Measurements from ENCODE around the gene PITX2.

The PITX2 gene

DNA sequence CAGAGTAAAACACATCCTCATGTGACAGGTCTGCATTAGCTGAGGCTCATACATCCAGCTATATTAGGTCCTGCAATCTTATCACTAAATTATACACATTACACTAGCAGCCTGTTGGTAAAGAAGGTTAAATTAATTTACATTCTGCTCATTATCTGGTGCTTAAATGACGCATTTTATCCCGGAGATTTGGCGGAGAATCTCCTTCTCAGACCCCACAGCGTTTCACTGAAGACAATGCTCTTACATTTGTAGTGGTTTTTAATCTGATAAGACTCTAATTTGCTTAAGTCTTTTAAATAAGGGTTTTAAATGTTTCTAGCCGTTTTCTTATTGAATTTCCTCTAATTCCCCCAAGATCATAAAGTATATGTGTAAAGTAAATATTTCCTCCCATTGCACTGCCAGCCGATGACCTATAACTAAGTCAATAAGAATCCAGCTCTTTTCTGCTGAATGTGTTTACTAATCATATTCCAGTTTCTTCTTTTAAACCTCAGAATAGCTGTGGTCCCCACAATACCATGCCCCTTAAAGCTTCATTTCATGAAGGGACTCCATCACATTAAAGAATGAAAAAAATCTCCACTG lies 2.1 kb upstream of the PITX2 start:
- in situ Hi-C loops (cut with HindIII; ENCODE audit: low sequenced_read_pairs), result loop anchor here (5.0 kb wide), 1 partner anchor 1407 kb away; no protein-coding TSS in a partner anchor

DNA sequence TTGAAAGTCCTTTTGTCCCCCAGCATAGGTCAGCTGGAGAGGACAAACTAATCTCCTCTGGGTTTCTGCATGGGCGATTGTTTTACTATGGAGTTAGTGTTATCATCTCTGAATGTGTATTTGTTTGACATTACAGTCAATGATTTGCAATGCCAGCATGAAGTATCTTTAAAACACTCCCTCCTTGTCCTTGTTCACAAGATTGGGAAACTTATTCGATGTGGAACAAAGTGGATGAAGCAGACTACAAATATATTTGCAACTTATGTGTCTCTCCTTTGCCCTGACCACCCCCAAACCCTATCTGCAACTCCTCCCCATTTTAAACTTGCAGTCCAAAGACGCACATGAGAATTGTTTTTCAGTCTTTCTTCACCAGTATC lies 1.5 kb upstream of the PITX2 start:
- in situ Hi-C loops (cut with HindIII; ENCODE audit: low sequenced_read_pairs), result no loop called here

DNA sequence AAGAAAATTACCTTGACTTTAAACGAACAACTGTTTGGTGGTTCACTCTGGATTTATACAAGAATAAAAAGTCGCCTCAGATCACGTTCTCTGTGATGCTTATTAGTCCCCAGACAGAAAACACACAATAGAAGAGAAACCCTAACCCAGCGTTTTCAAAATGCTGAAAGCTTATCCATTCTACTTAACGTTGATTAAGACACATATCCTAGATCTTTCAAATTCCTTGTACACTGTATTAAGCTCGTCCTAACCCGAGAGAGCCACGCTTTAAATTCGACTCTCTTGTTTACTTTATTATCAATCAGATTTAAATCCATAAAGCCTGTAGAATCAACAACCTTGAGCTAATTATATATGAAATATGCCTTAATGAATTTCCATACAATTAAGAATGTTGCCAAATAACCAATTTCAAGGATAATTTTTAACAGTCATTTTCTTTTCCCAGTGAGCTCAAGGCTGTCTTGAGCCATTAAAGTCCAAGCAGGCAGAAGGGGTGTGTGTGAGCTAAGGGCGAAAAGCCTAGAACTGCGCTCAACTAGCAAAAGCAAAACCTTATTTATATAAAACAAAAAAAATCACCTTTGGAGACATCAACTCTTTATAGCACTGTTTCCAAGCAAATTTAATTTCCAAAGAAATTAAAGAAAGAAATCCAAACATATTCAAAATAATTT lies 981 bp upstream of the PITX2 start:
- in situ Hi-C loops (cut with HindIII; ENCODE audit: low sequenced_read_pairs), result no loop called here

GRCh38 chr4:110621839-110622751 lies 782 bp downstream of the PITX2 start:
- in situ Hi-C loops (cut with HindIII; ENCODE audit: low sequenced_read_pairs), result no loop called here

- in situ Hi-C loops (cut with HindIII; ENCODE audit: low sequenced_read_pairs), result no loop called here
These were observed 1.5 kb downstream of the PITX2 start for GRCh38 chr4:110621328-110621812.

DNA sequence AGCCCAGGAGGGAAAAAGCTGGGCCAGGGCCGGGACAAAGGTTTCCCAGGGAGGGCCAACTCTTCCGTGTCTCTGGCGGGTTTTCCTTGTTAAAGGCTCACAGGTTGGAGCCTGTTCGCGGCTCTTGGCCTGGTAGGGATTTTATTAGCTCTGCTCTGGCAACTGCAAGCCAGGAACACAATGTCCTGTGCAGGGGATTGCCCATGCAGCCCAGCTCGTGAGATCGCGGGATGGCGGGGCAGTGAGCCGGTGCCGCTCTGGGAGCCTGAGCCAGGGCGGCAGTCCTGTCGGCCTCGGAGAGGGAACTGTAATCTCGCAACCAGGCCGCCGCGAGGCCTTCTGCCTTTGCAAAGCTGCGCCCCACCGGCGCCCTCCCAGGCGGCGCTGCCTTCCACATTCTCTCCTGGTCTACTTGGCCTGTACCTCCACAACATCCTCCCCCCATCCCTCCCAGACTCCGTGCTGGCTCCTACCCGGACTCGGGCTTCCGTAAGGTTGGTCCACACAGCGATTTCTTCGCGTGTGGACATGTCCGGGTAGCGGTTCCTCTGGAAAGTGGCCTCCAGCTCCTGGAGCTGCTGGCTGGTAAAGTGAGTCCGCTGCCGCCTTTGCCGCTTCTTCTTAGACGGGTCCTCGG lies 2.1 kb downstream of the PITX2 start:
- in situ Hi-C loops (cut with HindIII; ENCODE audit: low sequenced_read_pairs), result no loop called here

GRCh38 chr4:110620322-110620690 lies 2.6 kb downstream of the PITX2 start:
- in situ Hi-C loops (cut with HindIII; ENCODE audit: low sequenced_read_pairs), result no loop called here

DNA sequence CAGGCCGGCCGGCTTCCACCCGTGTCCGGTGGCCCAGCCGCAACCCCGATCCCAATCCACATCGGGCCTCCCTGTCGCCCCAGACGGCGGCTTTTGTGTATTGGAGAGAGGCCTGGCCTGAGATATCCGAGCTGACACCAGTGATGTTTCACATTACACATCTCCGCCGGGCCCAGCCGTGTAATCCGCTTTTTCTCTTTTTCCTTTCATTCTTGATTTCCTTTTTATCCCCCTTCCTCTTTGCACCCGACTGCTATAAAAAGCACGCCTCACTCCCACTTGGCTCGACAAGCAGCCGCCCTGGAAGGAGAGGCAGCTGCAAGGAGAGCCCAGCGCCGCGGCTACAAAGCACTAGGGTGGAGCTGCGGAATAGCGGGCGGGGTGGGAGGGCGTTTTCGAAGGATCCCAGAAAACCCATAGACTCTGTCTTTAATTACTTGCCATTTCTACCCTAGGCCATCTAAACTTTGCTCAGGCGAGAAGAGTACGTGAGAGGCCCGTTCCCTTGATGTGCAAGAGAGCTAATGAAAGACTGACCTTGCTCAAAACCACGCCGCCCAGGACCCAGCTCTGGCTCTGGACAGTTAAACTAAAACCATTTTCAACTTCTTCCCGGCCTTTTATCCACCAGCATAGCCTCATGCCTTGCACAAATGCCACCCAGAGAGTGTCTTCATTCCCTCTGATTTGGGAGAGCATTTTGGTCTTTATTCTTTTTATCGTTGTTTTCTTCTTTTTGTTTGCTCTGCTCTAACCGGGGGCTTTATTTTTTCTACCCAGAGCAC lies 3.2 kb downstream of the PITX2 start:
- in situ Hi-C loops (cut with HindIII; ENCODE audit: low sequenced_read_pairs), result no loop called here

GRCh38 chr4:110618581-110619462 lies 4.1 kb downstream of the PITX2 start:
- in situ Hi-C loops (cut with HindIII; ENCODE audit: low sequenced_read_pairs), result no loop called here

DNA sequence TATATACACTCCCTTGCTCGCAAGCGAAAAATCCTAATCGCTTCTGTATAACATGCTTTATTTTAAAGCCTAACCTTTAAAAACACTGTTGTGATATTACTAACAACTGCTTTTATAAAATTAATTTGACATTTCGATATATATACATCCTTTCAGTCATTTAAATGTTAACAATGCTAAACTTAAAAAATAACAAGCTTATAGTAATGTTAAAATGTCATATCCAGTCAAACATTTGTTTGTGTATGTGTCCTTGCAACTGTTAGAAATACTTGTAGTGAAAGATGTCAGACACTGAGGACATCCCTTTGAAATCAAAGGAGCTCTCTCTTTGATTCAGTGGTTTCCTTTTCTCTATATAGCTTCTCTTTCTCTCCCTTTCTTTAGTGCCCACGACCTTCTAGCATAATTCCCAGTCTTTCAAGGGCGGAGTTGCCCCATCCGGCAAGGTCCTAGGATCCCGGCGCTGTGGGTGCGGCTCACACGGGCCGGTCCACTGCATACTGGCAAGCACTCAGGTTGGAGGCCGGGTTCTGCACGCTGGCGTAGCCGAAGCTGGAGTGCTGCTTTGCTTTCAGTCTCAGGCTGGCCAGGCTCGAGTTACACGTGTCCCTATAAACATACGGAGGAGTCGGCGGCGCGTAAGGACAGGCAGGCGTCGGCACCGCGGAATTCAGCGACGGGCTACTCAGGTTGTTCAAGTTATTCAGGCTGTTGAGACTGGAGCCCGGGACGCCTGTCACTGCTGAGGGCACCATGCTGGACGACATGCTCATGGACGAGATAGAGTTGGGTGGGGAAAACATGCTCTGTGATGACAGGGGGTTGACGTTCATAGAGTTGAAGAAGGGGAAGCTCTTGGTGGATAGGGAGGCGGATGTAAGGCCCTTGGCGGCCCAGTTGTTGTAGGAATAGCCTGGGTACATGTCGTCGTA lies 5.0 kb downstream of the PITX2 start:
- in situ Hi-C loops (cut with HindIII; ENCODE audit: low sequenced_read_pairs), result no loop called here

DNA sequence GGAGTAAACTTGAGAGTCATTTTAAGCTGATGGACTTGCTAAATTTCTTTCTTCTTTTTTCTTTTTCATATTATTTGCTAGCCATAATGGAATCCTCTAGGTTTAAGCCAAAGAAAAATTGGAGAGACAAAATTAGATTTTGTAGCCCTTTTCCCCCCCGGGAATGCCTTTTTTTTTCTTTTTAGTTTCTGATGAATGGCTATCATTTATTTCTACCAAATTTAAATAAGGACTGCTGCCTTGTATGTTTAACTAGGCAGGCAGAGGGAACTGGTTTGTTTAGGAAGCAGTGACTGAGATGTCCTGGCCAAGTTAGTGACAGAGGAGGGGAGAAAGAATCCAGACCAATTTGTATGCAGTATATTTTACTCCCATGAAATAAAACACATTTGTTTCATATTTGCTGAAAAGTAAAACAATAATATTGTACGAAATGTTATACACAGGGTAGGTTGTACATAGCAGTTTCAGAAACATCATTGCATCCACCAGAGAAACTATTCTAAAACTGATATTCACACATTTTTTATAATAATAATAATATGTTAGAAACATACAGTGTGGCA lies 5.7 kb downstream of the PITX2 start:
- in situ Hi-C loops (cut with HindIII; ENCODE audit: low sequenced_read_pairs), result no loop called here

DNA sequence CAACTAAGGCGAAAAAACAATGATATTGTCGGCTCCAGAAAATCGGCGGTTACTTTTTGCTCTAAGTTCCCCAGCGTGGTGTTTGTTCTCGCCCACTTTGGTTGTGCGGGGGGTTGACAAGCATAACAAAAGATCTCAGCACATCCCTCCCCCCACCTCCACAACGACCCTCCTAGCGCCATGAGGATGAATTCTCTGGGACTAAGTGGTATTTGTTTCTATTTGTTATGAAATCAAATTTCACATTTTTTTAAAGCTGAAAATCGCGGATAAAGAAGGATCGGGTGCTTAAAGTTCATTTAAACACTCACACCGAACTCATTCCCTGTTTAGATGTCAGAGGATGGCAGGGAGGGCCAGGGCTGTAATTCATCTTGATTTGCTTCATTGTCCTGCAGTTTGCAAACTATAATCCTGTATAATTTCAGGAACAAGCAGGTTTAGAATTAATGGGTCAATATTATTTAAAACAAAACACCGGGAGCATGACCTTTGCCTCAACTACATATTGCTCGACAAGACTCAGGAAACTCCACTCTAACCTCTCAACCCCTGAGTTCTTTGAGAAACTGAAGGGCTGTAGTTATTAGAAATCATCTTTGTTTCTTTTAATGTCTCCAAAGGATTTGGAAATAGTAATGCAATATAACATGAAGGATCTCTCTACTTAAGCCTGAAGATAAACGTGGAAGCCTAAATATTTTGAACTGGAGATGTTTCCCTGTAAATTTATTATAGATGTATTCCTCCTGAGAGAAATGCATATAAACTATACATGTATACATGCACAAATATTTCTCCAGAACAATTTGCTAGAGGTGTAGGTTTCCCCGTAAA lies 6.4 kb downstream of the PITX2 start:
- in situ Hi-C loops (cut with HindIII; ENCODE audit: low sequenced_read_pairs), result no loop called here

DNA sequence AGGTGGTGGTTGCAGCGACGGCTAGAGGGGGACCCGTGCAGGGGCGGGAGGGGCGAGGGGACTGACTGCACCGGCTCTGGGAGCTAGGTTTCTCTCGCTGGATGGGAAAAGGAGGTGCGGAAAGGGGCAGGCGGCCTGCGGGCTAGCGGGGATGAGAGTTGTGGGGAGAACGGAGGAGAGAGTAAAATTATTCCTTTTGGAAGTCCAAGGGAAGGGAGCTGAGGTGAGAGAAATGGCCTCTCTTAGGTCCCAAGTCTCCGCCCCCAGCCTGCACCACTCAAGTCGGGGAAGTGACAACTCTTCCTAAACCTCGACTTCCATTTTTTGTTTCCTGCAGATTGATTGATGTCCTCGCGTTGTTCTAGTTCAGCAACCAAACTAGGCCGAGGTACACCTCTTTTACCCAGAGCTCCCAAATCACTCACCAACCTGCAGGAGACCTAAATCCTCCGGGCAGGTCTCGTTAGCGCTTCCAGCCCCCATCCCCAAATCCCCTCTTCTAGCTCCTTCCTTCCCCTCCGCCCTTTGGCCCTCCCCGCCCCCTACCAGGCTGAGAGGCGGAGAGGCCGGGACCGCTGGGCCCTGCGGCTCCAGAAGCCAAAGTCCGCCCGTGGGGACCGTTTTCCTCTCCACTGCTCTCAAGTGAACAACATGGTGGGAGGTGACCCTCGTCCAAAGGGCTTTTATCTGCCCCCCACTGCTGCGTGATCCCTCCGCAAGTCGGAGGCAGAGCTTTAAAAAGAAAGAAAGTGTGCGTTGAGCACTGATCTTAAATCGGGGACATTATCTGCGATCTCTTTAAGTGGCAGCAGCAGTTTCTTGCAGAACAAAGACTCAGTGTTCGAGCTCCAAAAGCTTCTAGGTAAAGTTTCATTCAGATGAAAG lies 7.3 kb downstream of the PITX2 start:
- in situ Hi-C loops (cut with HindIII; ENCODE audit: low sequenced_read_pairs), result no loop called here

- in situ Hi-C loops (cut with HindIII; ENCODE audit: low sequenced_read_pairs), result loop anchor here (5.0 kb wide), 1 partner anchor 58 kb away; no protein-coding TSS in a partner anchor
These were observed 7.9 kb downstream of the PITX2 start for GRCh38 chr4:110614976-110615352.

GRCh38 chr4:110614173-110614963 lies 8.5 kb downstream of the PITX2 start:
- in situ Hi-C loops (cut with HindIII; ENCODE audit: low sequenced_read_pairs), result loop anchor here (5.0 kb wide), 1 partner anchor 57 kb away; no protein-coding TSS in a partner anchor
